ENCODE data around the gene MINAR2.

Gene MINAR2

GRCh38 chr5:129767927-129768380 is 20.1 kb downstream of the MINAR2 start:
- Histone ChIP-seq H3K18ac (ENCODE audit: low read depth in 1 of 2, low read length in 2 of 2) (no peak overlapping the region), H3K14ac (ENCODE audit: low read length in 2 of 2) (no peak overlapping the region), H2BK12ac (ENCODE audit: low read length in 2 of 2) (no peak overlapping the region), H4K8ac (ENCODE audit: low read length) (no peak overlapping the region), H2AFZ (ENCODE audit: low read depth, low read length) (no peak overlapping the region), H3K4ac (ENCODE audit: low read depth in 1 of 2, low read length in 2 of 2) (no peak overlapping the region), H3K79me1 (replicated peaks; ENCODE audit: low read length, poor library complexity, severe bottlenecking) (no peaks in the 10 kb centered on the region), H3K27ac (ENCODE audit: low read length, poor library complexity, severe bottlenecking) (no peak overlapping the region), H2BK120ac (ENCODE audit: low read depth, low read length) (no peak overlapping the region), H3K23ac (ENCODE audit: low read length in 2 of 2) (no peak overlapping the region), H3K4me1 (ENCODE audit: control insufficient read depth, insufficient read depth, low read depth, low read length) (no peaks in the 10 kb centered on the region), H3K36me3 (ENCODE audit: control insufficient read depth in 1 of 2, insufficient read depth in 2 of 2, low read depth in 1 of 2, low read length in 2 of 2) (no peaks in the 10 kb centered on the region), H3K9ac (ENCODE audit: low read length) (no peak overlapping the region), H3K4me2 (ENCODE audit: low read length, poor library complexity, severe bottlenecking) (no peak overlapping the region), H4K91ac (ENCODE audit: low read length) (no peak overlapping the region), H3K4me3 (ENCODE audit: insufficient read depth in 1 of 2, low read depth in 1 of 2, low read length in 2 of 2) (no peak overlapping the region), H2AK5ac (ENCODE audit: low read length, severe bottlenecking) (no peak overlapping the region), H3K9me3 (ENCODE audit: control insufficient read depth, low read length) (no peaks in the 10 kb centered on the region), H2BK5ac (ENCODE audit: low read depth, low read length, poor library complexity, severe bottlenecking) (no peak overlapping the region), H3K27me3 (ENCODE audit: control insufficient read depth in 1 of 2, insufficient read depth in 1 of 2, low read length in 2 of 2) (no peaks in the 10 kb centered on the region), H2BK15ac (ENCODE audit: low read depth, poor library complexity, severe bottlenecking) (no peak overlapping the region)
- DNase-seq, result peak; percentile 90
- 0% methylated on average over 3 of the region's 3 CpGs for WGBS

DNA sequence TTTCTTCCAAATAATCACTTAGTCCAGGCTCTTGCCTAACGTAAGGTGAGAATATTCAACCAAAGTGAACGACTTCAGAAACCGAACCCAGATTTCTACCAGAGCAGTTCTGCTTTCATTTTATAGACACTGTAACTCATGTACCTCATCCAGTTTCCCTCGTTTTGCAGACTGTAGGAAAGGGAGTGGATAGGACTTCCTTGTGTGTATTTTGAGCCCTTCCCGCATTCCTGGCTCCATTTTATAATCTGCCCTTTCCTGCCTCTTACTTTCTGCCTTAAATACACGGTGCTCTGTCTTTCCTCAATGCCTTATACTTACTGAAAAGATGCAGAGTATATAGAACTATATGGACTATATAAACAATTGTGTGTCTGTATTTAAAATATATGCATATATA is 20.8 kb downstream of the MINAR2 start:
- Histone ChIP-seq H3K4ac (ENCODE audit: low read depth in 1 of 2, low read length in 2 of 2) (no peak overlapping the region), H3K4me1 (ENCODE audit: control insufficient read depth, insufficient read depth, low read depth, low read length) (no peaks in the 10 kb centered on the region), H3K18ac (ENCODE audit: low read depth in 1 of 2, low read length in 2 of 2) (no peak overlapping the region), H2BK15ac (ENCODE audit: low read depth, poor library complexity, severe bottlenecking) (no peak overlapping the region), H4K91ac (ENCODE audit: low read length) (no peak overlapping the region), H3K79me1 (replicated peaks; ENCODE audit: low read length, poor library complexity, severe bottlenecking) (no peaks in the 10 kb centered on the region), H2AK5ac (ENCODE audit: low read length, severe bottlenecking) (no peak overlapping the region), H2BK120ac (ENCODE audit: low read depth, low read length) (no peak overlapping the region), H2BK5ac (ENCODE audit: low read depth, low read length, poor library complexity, severe bottlenecking) (no peak overlapping the region), H2AFZ (ENCODE audit: low read depth, low read length) (no peak overlapping the region), H3K4me2 (ENCODE audit: low read length, poor library complexity, severe bottlenecking) (no peak overlapping the region), H3K4me3 (ENCODE audit: insufficient read depth in 1 of 2, low read depth in 1 of 2, low read length in 2 of 2) (no peak overlapping the region), H3K9me3 (ENCODE audit: control insufficient read depth, low read length) (no peaks in the 10 kb centered on the region), H3K27me3 (ENCODE audit: control insufficient read depth in 1 of 2, insufficient read depth in 1 of 2, low read length in 2 of 2) (no peaks in the 10 kb centered on the region), H3K14ac (ENCODE audit: low read length in 2 of 2) (no peak overlapping the region), H3K36me3 (ENCODE audit: control insufficient read depth in 1 of 2, insufficient read depth in 2 of 2, low read depth in 1 of 2, low read length in 2 of 2) (no peaks in the 10 kb centered on the region), H3K27ac (ENCODE audit: low read length, poor library complexity, severe bottlenecking) (no peak overlapping the region), H4K8ac (ENCODE audit: low read length) (no peak overlapping the region), H3K9ac (ENCODE audit: low read length) (no peak overlapping the region), H2BK12ac (ENCODE audit: low read length in 2 of 2) (no peak overlapping the region), H3K23ac (ENCODE audit: low read length in 2 of 2) (no peak overlapping the region)
- no peak for DNase-seq
- WGBS, result 64% methylated on average over 3 of the region's 6 CpGs

GRCh38 chr5:129770024-129770820 is 22.3 kb downstream of the MINAR2 start:
- no peaks in the 10 kb centered on the region for H3K9me3 ChIP-seq (ENCODE audit: control insufficient read depth, low read length)
- no peak overlapping the region for H3K27ac ChIP-seq (ENCODE audit: low read length, poor library complexity, severe bottlenecking)
- no peak overlapping the region for H3K9ac ChIP-seq (ENCODE audit: low read length)
- H4K8ac ChIP-seq (ENCODE audit: low read length), result no peak overlapping the region
- no peaks in the 10 kb centered on the region for H3K36me3 ChIP-seq (ENCODE audit: control insufficient read depth in 1 of 2, insufficient read depth in 2 of 2, low read depth in 1 of 2, low read length in 2 of 2)
- H3K18ac ChIP-seq (ENCODE audit: low read depth in 1 of 2, low read length in 2 of 2), result no peak overlapping the region
- no peak overlapping the region for H3K4me3 ChIP-seq (ENCODE audit: insufficient read depth in 1 of 2, low read depth in 1 of 2, low read length in 2 of 2)
- no peak overlapping the region for H2AFZ ChIP-seq (ENCODE audit: low read depth, low read length)
- 88% methylated on average over 4 of the region's 5 CpGs for WGBS
- no peak overlapping the region for H2BK12ac ChIP-seq (ENCODE audit: low read length in 2 of 2)
- H3K4me1 ChIP-seq (ENCODE audit: control insufficient read depth, insufficient read depth, low read depth, low read length), result no peaks in the 10 kb centered on the region
- H3K27me3 ChIP-seq (ENCODE audit: control insufficient read depth in 1 of 2, insufficient read depth in 1 of 2, low read length in 2 of 2), result no peaks in the 10 kb centered on the region
- H2AK5ac ChIP-seq (ENCODE audit: low read length, severe bottlenecking), result no peak overlapping the region
- H4K91ac ChIP-seq (ENCODE audit: low read length), result no peak overlapping the region
- no peak overlapping the region for H3K4ac ChIP-seq (ENCODE audit: low read depth in 1 of 2, low read length in 2 of 2)
- H3K14ac ChIP-seq (ENCODE audit: low read length in 2 of 2), result no peak overlapping the region
- H2BK15ac ChIP-seq (ENCODE audit: low read depth, poor library complexity, severe bottlenecking), result no peak overlapping the region
- no peak overlapping the region for H3K4me2 ChIP-seq (ENCODE audit: low read length, poor library complexity, severe bottlenecking)
- H2BK5ac ChIP-seq (ENCODE audit: low read depth, low read length, poor library complexity, severe bottlenecking), result no peak overlapping the region
- no peak overlapping the region for H2BK120ac ChIP-seq (ENCODE audit: low read depth, low read length)
- no peak overlapping the region for H3K23ac ChIP-seq (ENCODE audit: low read length in 2 of 2)
- no peaks in the 10 kb centered on the region for H3K79me1 ChIP-seq (replicated peaks; ENCODE audit: low read length, poor library complexity, severe bottlenecking)
- no peak for DNase-seq

DNA sequence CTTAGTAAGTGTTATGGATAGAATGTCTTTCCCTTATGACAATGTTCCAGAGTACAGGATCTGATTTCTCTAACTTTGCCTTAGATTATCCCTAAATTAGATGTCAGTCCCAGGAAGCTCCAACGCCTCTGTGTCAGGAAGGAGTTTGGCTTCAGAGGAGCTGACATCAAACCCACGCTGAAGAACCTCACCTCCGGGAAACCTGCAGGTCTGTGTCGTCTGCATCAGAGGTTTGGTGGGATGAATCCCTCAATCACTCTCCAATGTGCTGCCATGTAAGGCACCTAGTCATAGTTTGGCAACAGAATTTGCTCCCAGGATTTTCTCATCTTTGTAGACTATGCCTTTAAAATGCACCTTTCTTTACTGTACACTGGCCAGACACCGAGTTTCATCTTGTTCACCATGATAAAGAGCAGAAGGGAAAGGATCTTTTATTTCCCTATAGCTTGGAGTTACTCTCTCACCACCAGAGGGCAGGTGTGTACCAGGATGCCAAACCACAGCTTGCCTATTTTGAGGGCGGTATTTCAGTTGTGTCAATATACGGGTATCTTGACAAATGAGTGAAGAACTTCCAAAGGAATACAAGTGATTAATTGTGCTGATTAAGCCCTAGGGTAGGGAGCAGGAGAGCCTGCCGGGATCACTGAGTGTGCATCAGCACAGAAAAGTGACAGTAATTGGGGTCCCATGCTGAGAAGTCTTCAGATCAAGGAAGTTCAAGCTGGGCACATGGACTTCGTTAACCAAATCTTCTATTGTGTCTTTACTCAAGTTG is 23.4 kb downstream of the MINAR2 start:
- Histone ChIP-seq H3K27ac (ENCODE audit: low read length, poor library complexity, severe bottlenecking) (no peak overlapping the region), H2AK5ac (ENCODE audit: low read length, severe bottlenecking) (no peak overlapping the region), H4K91ac (ENCODE audit: low read length) (no peak overlapping the region), H3K23ac (ENCODE audit: low read length in 2 of 2) (no peak overlapping the region), H3K9ac (ENCODE audit: low read length) (no peak overlapping the region), H2BK120ac (ENCODE audit: low read depth, low read length) (no peak overlapping the region), H3K79me1 (replicated peaks; ENCODE audit: low read length, poor library complexity, severe bottlenecking) (no peaks in the 10 kb centered on the region), H2AFZ (ENCODE audit: low read depth, low read length) (no peak overlapping the region), H3K27me3 (ENCODE audit: control insufficient read depth in 1 of 2, insufficient read depth in 1 of 2, low read length in 2 of 2) (no peaks in the 10 kb centered on the region), H2BK5ac (ENCODE audit: low read depth, low read length, poor library complexity, severe bottlenecking) (no peak overlapping the region), H3K4me1 (ENCODE audit: control insufficient read depth, insufficient read depth, low read depth, low read length) (no peaks in the 10 kb centered on the region), H4K8ac (ENCODE audit: low read length) (no peak overlapping the region), H3K9me3 (ENCODE audit: control insufficient read depth, low read length) (no peaks in the 10 kb centered on the region), H3K18ac (ENCODE audit: low read depth in 1 of 2, low read length in 2 of 2) (no peak overlapping the region), H3K36me3 (ENCODE audit: control insufficient read depth in 1 of 2, insufficient read depth in 2 of 2, low read depth in 1 of 2, low read length in 2 of 2) (no peaks in the 10 kb centered on the region), H2BK12ac (ENCODE audit: low read length in 2 of 2) (no peak overlapping the region), H3K4ac (ENCODE audit: low read depth in 1 of 2, low read length in 2 of 2) (no peak overlapping the region), H3K14ac (ENCODE audit: low read length in 2 of 2) (no peak overlapping the region), H3K4me3 (ENCODE audit: insufficient read depth in 1 of 2, low read depth in 1 of 2, low read length in 2 of 2) (no peak overlapping the region), H2BK15ac (ENCODE audit: low read depth, poor library complexity, severe bottlenecking) (no peak overlapping the region), H3K4me2 (ENCODE audit: low read length, poor library complexity, severe bottlenecking) (no peak overlapping the region)
- 53% methylated on average over 8 of the region's 9 CpGs for WGBS
- peak; percentile 60 for DNase-seq

All from mesenchymal stem cell (in vitro differentiated cells and primary cell).